Activated CD4-positive, alpha-beta T cell treated with anti-CD3 and anti-CD28 coated beads, Interleukin-2, amount 50 U/mL, for 24 hours (primary cell): ENCODE measurements around the gene ULK2.
A peak's percentile ranks its signal among the peaks of the same experiment; 100 is the strongest.
"Not testable (repeated sequence)": the region's sequence is repeated elsewhere in the genome, so short reads cannot be mapped to it uniquely, and the experiment has no call there.

Experiments used
- DNase-seq, 2 donors: peaks; one replicate each; pipeline ENCODE4 v3.0.0-alpha.2; 2020; ENCODE audit warnings: low read depth in 1 of 2, low spot score in 1 of 2

The ULK2 gene

DNA sequence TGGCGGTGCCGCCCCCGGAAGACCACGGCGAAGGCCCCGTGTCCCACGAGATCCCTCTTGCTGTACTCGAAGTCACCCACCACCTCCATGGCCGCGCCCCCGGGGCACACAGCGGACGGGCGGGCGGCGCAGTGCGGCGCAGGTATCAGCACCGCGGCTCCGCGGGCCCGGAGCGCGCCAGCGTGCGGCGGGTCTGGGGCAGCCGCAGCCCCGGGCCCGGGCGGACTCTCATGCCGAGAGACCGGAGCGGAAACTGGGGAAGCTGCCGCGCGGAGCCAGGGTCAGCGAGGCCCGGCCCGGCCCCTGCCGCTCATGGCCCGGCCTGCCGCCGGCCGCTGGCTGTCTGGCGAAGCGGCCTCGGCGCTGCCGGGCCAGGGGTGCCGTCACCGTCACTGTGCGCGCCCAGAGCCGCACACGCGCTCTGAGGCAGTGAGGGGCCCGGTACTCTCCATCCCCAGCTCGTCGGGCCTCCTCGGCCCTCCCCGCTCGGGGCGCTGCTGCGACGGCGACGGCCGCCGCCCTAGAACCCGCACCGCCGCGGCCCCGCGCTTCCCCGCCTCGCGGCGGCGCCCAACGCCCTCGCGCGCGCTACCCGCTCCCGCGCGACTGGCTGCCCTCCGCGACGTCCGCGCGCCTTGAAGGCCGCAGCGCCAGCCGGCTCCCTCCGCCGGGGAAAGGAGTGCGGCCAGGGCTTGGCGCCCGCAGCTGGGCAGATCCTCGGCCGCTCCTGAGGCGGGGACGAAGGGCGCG, at the start of gene ULK2:
Gene ULK2, minus strand, starts transcription at position 608 of the 750 bp plus-strand sequence. Its CDS starts 519 bp downstream, at position 89.
- peak; percentile 17 to 32 for DNase-seq

DNA sequence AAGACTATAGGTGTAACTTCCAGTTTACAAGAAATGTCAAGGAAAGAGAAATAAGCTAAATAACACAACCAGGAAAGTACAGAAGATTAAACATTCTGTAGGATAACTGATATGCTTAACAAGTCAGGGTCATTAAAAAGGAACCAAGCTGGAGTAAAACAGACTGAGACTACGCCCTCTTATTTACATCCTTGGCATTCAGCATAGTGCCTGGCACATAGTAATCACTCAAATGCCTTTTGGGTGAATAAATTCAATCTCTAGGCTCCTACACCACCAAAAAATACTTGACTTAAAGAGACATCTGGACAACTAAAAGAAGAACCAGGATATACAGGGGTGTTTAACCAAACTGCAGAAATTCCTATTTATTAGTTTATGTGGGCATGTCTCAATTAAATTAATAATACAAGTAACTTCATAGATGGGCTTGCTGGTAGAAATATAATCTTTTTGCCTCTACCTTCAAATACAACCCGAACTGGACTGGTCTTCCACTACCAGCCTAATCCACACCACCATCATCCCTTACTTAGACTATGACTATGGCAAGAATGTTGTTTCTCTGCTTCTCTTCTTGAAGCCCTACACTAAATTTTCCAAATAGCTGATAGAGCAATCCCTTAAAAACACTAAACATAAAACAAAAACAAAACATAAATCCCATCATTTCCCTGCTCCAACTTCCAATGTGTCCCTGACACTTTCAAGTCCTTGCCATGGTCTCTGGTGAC, 47.7 kb upstream of the ULK2 start:
- no peak for DNase-seq

DNA sequence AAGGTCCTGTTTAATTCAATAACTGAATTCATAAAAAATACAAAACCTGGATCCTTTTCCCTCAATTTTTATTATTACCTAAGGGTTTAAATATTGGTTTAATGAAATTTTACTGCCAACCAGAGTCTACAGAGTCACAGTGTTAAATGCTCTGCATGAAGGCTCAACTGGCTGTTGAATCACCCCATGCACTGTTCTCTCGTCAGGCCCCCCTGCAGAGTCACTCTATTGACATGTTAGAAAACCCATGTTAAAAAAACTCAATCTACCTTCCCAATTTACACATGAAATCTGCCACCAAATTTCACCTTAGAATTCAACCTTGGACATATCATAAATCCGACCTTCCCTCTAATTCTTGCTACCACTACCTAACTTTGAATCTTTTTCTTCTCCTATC, 43.3 kb upstream of the ULK2 start:
- no peak for DNase-seq

DNA sequence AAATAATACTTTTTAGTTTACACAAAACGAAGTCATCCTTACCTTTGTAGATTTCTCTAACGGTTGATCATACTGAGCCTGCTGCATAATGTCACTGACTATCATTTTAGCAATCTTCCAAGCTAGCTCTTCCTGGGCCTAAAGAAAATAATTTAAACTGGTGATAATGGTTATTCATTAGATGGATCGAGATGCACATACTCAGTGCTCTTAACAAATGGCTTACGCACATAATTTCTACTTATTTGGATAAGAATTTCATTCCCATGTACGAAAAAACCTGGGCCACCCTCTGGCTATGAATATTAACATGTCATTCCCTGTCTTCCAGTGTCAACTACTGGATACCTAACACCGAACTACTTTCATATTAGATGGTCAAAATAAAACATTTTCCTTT, 41.4 kb upstream of the ULK2 start:
- DNase-seq, result no peak

DNA sequence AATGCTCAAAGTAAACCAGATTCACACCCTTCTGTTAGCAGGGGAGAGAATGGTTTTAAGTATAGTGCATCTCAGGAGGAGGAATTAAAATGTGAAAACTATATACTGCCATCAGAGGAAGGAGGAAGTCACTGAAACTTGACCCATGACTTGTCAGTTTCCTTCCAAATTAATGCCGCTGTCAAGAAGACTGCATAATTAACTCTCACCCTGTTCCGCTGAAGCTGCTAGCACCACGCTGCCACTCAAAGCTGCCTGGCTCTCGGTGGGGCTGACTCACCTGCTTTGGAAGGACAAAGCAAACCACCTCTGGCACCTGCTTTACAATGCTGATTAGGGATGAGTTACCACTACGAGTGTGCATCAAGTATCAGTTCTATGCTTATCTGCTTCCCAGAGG, 37.8 kb upstream of the ULK2 start:
- no peak for DNase-seq

DNA sequence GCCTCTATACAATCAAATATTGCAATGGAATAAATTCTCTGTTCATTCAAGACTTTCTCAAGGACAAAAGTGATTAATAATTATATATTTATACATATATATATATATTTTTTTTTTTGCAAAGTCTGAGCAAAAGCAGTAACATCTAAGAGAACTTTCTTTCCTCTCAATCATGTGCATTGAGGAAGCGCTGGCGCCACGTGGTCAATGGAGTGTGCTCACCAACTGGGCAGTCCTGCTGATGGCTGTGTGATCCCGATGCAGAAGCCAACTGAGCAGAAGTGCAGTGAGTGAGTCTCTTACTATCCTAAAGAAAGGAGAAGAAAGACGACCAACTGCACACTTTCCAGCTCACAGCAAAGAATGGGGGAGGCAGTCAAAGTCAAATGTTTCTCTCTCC, 37.2 kb upstream of the ULK2 start:
- DNase-seq, result no peak

DNA sequence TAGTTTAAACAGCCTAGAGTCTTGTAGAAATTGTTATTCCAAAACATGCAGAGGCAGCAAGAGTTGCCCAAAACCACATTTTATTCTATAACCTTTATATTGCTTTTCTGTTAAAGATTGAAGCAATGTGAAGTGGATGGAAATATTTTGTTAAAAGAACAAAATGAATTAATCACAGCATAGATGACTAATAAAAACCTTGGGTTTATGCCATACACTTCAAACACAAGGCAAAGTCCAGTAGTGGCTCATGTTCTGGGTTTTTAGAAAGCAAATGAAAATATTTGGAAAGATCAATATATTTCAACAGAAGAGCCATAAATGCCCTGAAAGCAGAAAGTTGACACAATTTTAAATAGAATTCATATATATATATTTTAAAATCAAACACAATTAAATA, 36.7 kb upstream of the ULK2 start:
- no peak for DNase-seq

DNA sequence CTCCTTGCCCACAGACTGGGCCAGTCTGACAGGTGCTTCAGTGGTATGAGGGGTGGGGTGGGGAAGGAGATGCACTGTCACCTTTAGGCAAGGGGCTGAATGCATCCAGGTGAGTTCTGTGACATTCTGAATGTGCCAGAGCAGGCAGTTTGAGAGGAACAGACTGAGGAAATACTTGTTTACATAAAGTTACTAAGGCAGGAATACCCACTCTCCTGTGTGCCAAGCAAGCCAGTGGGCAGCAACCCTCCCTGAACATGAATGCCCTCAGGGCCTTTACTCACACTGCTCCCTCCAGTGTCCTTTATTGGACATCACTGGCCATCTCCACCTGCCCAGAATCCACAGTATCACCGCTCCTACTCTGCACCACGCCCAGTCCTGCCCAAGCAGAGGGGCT, 33.1 kb upstream of the ULK2 start:
- no peak for DNase-seq

DNA sequence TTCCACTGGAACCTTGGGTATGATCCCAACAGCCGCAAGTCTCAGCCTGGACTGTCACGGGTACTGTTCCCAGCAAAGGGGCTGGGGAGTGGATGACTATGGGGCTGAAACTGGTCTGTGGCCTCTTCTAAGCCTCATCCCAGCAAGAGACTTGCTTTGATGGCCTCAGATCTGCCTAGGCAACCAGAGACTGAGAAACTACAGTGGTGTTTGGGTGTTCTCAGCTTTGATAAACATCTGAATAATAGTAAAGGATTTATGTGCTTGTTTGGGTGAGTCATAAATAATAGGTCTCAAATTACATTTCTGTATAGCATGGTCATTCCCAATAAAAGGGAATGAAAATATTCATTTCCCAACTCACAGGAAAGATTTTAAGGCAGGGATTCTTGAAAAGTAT, 30.2 kb upstream of the ULK2 start:
- no peak for DNase-seq

DNA sequence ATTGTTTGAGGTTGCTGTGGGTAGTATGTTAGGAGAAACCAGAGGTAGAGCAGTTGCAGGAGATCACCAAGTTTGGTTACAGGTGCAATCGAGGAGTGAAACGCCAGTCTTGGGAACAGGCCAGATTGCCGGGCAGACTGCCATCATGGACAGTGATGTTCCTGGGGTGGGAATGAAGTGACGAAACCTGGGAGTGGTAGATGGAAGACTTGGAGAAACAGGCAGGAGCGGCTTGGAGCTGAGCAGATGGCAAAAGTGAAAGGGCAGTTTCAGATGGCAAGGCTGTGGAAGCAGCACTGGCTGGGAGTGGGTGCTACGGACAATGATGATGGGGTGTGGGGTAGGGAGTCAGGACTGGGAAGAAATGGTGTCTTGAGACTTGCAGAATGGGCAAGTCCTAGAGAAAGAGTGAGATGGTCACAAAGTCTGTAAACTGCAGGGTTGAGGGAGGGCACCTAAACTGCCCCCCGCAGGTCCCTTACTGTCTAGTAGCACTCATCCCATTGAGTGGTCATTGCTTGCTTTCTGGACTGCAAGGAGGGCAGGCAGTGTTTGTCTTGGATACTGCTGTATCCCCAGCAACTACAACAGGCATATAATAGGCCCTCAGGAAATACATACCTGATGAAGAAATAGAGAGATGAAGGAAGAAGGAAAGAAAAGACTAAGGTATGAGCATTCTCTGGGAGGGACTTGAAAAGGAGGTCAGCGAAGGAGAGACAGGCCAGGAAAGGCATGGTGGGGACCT, 29.5 kb upstream of the ULK2 start:
- DNase-seq, result no peak

DNA sequence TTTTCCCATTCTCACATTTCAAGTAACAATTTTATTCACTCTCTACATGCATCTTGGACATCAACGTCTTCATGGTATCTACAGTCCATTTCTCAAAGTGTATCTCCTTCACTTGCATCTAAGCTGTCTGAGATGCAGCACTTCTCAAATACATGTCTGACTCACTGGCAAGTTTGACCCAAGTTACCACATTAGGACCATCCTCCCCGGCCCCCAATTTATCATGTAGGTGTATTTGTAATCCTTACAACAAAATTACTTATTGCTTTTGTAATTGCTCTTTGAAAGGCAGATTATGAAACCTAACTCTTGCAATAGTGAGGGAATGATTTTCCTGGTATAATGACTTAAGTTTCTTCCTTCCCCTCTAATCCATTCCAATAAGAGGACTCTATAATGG, 28.9 kb upstream of the ULK2 start:
- no peak for DNase-seq

DNA sequence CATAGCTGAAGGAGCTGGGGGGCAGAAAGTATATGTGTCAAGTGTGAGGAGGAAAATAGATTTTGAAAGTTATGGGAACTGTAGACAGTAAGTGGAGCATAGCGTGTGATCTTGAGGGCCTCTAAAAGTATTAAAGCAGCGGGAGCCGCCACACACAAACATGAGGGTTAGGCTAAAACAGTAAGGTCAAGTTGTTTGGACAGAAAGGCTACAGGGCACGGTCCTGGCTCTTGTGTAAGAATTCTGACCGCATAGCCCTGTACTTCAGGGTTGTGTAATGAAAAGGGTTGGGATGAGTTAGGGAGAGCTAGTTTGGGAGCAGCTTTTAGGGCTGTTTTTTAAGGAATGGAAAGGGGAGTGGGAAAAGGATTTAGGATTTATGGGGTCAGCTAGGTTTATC, 22.8 kb upstream of the ULK2 start:
- DNase-seq, result not testable (repeated sequence)

DNA sequence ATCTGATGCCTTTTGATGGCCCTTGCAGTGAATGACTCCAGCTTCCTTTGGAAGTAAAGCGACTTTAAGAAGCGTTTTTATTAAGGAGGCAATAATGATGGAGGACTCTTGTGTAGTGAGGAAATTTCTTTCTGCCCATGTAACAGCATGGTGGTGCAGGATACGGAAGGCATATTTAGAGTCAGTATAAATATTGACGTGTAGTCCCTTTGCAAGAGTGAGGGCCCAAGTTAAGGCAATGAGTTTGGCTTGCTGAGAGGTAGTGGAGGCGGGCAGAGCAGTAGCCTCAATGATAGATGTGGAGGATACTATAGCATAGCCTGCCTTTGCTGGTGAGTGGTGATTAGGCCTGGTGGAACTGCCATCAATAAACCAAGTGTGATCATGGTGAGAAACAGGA, 22.3 kb upstream of the ULK2 start:
- DNase-seq, result not testable (repeated sequence)

DNA sequence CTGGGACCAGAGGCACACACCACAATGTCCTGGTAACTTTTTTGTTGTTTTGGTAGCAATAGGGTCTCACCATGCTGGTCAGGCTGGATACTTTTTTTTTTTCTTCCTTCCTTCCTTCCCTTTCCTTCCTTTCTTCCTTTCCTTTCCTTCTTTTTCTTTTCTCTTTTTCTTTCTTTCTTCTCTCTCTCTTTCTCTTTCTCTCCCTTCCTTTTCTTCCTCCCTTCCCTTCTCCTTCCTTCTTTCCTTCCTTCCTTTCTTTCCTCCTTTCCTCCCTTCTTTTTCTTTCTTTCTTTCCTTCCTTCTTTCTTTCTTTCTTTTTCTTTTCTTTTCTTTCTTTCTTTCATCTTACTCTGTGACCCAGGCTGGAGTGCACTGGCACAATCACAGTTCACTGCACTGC, 18.4 kb upstream of the ULK2 start:
- DNase-seq, result no peak

DNA sequence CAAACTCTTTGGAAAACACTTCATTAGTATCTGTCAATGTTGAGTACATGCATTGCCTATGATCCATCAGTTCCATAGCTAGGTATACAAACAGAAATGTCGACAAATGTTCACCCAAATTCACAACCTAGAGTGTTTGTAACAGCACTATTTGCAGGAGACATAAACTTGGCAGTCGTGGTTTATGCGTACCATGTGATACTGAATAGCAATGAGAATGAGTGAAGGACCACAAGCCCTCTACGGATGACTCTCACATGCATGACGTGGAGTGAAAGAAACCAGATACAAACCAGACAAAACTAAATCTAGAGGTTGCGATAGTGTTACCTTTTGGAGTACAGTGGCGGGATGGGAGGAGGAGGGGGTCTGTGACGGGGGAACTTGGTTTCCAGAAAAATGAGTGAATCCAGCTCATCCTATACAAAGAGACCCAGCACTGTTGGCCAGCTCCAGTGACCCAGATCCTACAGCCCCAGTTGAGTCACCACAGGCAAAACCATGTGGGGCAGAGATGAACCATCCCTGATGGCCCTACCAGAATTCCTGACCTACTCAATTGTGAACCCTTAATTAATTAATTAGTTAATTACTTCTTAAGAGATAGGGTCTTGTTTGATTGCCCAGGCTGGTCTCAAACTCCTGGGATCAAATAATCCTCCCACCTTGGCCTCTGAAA, 15.9 kb upstream of the ULK2 start:
- DNase-seq, result no peak

DNA sequence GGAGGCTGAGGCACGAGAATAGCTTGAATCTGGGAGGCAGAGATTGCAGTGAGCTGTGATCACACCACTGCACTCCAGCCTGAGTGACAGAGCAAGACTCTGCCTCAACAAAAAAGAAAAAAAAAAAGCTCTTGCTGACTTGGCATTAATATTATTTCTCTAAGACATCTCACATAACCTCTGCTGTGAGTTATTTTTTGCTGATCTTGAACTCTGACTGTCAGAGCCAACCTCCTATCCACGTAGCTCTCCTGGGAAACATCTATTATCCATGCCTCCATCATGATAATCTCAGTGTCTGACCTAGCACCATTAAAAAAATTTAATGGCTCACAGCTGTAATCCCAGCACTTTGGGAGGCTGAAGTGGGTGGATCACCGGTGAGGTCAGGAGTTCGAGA, 12.7 kb upstream of the ULK2 start:
- DNase-seq, result no peak

DNA sequence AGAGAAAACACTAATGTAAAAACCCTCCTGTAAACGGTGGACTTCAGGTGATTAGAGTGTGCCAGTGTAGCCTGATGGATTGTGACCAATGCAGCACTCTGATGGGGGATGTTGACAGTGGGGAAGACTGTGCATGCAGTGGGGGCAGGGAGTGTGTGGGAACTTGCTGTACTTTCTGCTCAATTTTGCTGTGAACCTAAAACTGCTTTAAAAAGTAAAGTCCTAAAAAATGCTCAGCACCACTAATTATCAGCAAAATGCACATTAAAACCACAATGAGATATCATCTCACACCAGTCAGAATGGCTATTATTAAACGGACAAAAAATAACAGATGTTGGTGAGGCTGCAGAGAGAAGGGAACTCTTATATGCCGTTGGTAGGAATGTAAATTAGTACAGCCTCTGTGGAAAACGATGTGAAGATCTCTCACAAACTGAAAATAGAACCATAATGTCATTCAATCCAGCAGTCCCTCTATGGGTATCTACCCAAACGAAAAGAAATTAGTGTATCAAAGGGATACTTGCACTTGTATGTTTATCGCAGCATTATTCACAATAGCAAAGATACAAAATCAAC, 9.7 kb upstream of the ULK2 start:
- DNase-seq, result no peak

DNA sequence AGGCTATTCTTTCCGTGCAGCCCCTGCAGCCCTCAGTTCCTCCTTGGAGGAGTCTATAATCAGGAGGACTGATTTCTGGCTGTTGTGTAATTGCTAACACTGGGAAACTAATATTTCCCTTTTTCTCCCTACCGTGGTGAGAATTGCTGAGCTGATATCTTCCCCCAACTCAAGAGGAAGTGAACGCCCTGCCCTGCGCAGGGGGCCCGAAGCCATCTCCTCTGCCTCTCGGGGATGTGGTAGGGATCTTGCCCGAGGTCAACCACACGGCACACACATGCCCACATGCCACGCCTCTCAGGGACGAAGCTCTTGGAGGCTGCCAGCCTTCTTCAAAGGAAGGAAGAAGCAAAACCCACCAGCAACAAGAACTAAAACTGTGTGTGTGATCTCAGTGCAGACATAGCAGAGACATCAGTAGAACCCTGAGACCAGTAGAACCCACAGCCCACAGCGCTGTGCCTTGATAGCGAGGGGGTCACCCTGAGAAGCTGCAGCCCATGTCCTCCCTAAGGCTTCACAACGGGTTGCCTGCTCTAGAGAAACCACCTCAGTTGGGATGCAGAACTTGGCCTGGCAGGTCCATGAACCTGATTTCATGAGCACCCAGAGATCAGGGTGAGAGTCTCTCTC, 8.9 kb upstream of the ULK2 start:
- no peak for DNase-seq

DNA sequence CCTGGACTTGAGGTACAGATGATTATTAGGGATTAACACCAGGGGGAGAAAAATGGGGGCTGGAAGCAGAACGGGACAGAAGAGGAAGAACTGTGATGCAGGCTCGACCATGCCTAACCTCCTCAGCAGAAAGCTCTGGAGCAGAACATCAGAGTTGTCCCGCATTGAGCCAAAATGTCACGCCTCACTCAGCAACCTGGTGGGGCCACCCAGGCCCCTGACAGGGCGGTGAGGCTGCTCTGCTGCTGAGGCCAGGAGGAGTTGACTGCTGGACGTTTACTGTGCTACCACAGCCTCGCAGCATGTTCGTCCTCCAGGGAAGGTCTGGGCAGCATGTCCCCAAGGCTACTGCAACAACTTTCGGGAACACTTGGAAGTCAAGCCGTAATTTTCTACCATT, 6.5 kb upstream of the ULK2 start:
- no peak for DNase-seq

DNA sequence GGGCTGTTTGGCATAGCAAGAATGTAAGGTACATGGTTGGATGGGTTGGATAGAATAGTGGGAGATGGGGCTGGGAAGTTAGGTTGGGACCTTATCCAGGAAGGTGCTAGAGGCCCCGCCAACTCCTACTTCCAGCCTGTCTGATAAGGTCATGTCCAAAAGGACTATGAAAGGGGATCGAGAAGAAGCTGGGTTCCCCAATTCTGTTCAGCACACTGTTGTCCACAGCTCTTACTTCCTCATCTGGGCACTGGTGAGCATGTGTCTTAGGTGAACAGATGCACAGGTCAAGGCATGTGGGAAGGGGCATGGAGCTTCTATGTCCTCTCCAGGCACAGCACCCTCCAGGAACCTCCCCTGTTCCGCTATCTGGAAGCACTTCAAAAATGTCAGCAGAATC, 5.6 kb upstream of the ULK2 start:
- DNase-seq, result no peak

DNA sequence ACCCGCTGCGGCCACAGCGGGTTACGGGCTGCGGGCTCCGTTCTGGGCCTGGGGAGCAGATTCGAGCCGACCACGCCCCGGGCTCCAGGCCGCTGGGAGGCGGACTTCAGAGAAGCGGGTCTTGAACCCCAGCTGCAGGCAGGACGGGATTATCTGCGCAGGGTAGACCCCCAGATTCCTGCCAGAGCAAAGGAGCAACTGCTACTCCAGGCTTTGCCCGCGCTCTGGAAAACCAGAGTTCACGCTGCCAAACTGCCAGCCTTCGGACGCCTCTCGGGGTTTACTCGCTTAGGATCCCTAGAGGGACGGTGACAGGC, 301 bp upstream of the ULK2 start:
- DNase-seq, result no peak
